Right cardiac atrium (tissue), 5 donors: Measurements from ENCODE around the gene FIZ1. TPM values are rescaled to one million over a fixed set of nuclear protein-coding genes. Genes with fewer than 3 reads are reported as not detected.
A peak's percentile ranks its signal among the peaks of the same experiment; 100 is the strongest.

ENCODE experiments used
- ATAC-seq, 2 donors: fragments of 200-7000 bp; cut with Tn5 transposase; one replicate each; pipeline versions ENCODE4 v1.8.0 to v1.9.1; 2020; ENCODE audit warnings: moderate library complexity in 2 of 2, mild to moderate bottlenecking in 1 of 2
- DNase-seq, 3 donors: peaks; one replicate each; pipeline ENCODE4 v3.0.0-alpha.2; 2020
- H3K27ac ChIP-seq: one replicate; pipeline ENCODE4 v1.5.1; 2013; ENCODE audit warnings: mild to moderate bottlenecking, low read length, control low read depth, moderate library complexity
- H3K27me3 ChIP-seq: one replicate; pipeline ENCODE4 v1.6.1; 2013; ENCODE audit not compliant: control insufficient read depth, insufficient read depth
- H3K4me1 ChIP-seq: one replicate; pipeline ENCODE4 v1.6.1; 2013; ENCODE audit warnings: low read length; ENCODE audit not compliant: control insufficient read depth, insufficient read depth
- H3K4me3 ChIP-seq: one replicate; pipeline ENCODE4 v1.5.1; 2013; ENCODE audit warnings: low read length, control low read depth
- H3K9me3 ChIP-seq: one replicate; pipeline ENCODE4 v1.6.1; 2013; ENCODE audit warnings: low read length; ENCODE audit not compliant: control insufficient read depth
- WGBS: extraction: QIAGEN DNeasy Blood & Tissue Kit; methylation state at CpG from one replicate; pipeline ENCODE4 v1.1.7; 2013; 5-methylcytosine and 5-hydroxymethylcytosine counted together
- intact Hi-C, 4 donors: fragments of 100-400 bp; cut with DNase I; formaldehyde crosslinking; loops; one replicate each; pipeline versions ENCODE4 v1.11.0 to v1.14.0; 2022 to 2023
- polyA plus RNA-seq: library from polyadenylated mRNA; stranded (reverse); fragments of 200-250 nt; gene quantifications from one replicate; pipeline ENCODE4 v1.2.3, GENCODE V29; 2013
- total RNA-seq, 4 donors: library from RNA; stranded (reverse); fragmentation: NEBNext Ultra II Directional; extraction: Animal tissue kit (Norgen Biotek cat#: 25700); gene quantifications; one replicate each; pipeline ENCODE4 v1.2.1, GENCODE V29; 2021
- donor health status: healthy with polysubstance abuse.
- donor health status: DM: no; HTN: yes; CAD: no.
- donor health status: DM: no; HTN: no; CAD: no.
- donor health status: DM: no; HTN: yes; CAD: no; lungs with severe emphysema.
- donor health status: DM: yes; HTN: yes; CAD: no.

Gene FIZ1
- total and polyA plus RNA-seq, 5 donors = 16.3 to 20.0 (median 18.2) TPM

GRCh38 chr19:55621205-55621672 lies 21.9 kb upstream of the FIZ1 start:
- ATAC-seq (no peak), DNase-seq (peak in 1 of 3 donors; percentile 50)
- H3K4me3 ChIP-seq = no peak overlapping the region
- WGBS = 82% methylated on average over 9 of the region's 9 CpGs
- intact Hi-C loops = no loop called here
- H3K27me3 ChIP-seq = no peaks in the 10 kb centered on the region
- no peaks in the 10 kb centered on the region for H3K9me3 ChIP-seq
- no peak overlapping the region for H3K27ac ChIP-seq
- H3K4me1 ChIP-seq = no peaks in the 10 kb centered on the region

GRCh38 chr19:55620410-55621204 lies 21.3 kb upstream of the FIZ1 start:
- intact Hi-C loops = no loop called here
- Histone ChIP-seq H3K4me3 (no peak overlapping the region), H3K4me1 (no peaks in the 10 kb centered on the region), H3K27me3 (no peaks in the 10 kb centered on the region), H3K27ac (no peak overlapping the region), H3K9me3 (no peaks in the 10 kb centered on the region)
- peak in 1 of 3 donors; percentile 42 for DNase-seq
- 88% methylated on average over 12 of the region's 12 CpGs for WGBS
- no peak for ATAC-seq

- H3K9me3 ChIP-seq = no peaks in the 10 kb centered on the region
- intact Hi-C loops = no loop called here
- WGBS = 79% methylated on average over 3 of the region's 3 CpGs
- no peaks in the 10 kb centered on the region for H3K27me3 ChIP-seq
- no peak for ATAC-seq
- DNase-seq = peak in 1 of 3 donors; percentile 6
- no peak overlapping the region for H3K4me3 ChIP-seq
- H3K27ac ChIP-seq = no peak overlapping the region
- H3K4me1 ChIP-seq = no peaks in the 10 kb centered on the region
Observed at GRCh38 chr19:55619286-55619685, 20.0 kb upstream of the FIZ1 start.

- DNase-seq = peak in 2 of 3 donors; percentile 3 to 27
Observed at GRCh38 chr19:55618426-55618825, 19.1 kb upstream of the FIZ1 start.

GRCh38 chr19:55617426-55617825 lies 18.1 kb upstream of the FIZ1 start:
- no peak overlapping the region for H3K27ac ChIP-seq
- ATAC-seq = no peak
- intact Hi-C loops = no loop called here
- peak in 2 of 3 donors; percentile 9 to 10 for DNase-seq
- no peak overlapping the region for H3K4me3 ChIP-seq
- H3K4me1 ChIP-seq = peaks cover 2% of the 10 kb centered on the region
- no peaks in the 10 kb centered on the region for H3K9me3 ChIP-seq
- WGBS = 80% methylated on average over 8 of the region's 8 CpGs
- no peaks in the 10 kb centered on the region for H3K27me3 ChIP-seq

More at GRCh38 chr19:55618426-55618825, 19.1 kb upstream of the FIZ1 start:
- H3K9me3 ChIP-seq = no peaks in the 10 kb centered on the region
- H3K27ac ChIP-seq = no peak overlapping the region
- H3K4me1 ChIP-seq = no peaks in the 10 kb centered on the region
- intact Hi-C loops = no loop called here
- no peaks in the 10 kb centered on the region for H3K27me3 ChIP-seq
- no peak overlapping the region for H3K4me3 ChIP-seq
- WGBS = 89% methylated on average over 7 of the region's 7 CpGs
- no peak for ATAC-seq

GRCh38 chr19:55616395-55616875 lies 17.1 kb upstream of the FIZ1 start:
- DNase-seq (peak in 1 of 3 donors; percentile 46), ATAC-seq (no peak)
- H3K4me1 ChIP-seq = peaks cover 2% of the 10 kb centered on the region
- intact Hi-C loops = no loop called here
- no peaks in the 10 kb centered on the region for H3K9me3 ChIP-seq
- H3K4me3 ChIP-seq = no peak overlapping the region
- 97% methylated on average over 38 of the region's 38 CpGs for WGBS
- no peaks in the 10 kb centered on the region for H3K27me3 ChIP-seq
- H3K27ac ChIP-seq = no peak overlapping the region

GRCh38 chr19:55615543-55616394 lies 16.5 kb upstream of the FIZ1 start:
- DNase-seq (peak in 2 of 3 donors; percentile 57 to 72), ATAC-seq (no peak)
- Histone ChIP-seq H3K27me3 (no peaks in the 10 kb centered on the region), H3K27ac (no peak overlapping the region), H3K9me3 (no peaks in the 10 kb centered on the region), H3K4me3 (no peak overlapping the region), H3K4me1 (peaks cover 5% of the 10 kb centered on the region)
- WGBS = 97% methylated on average over 88 of the region's 88 CpGs
- intact Hi-C loops = no loop called here

GRCh38 chr19:55614711-55615542 lies 15.6 kb upstream of the FIZ1 start:
- Histone ChIP-seq H3K27ac (no peak overlapping the region), H3K9me3 (no peaks in the 10 kb centered on the region), H3K27me3 (no peaks in the 10 kb centered on the region), H3K4me3 (no peak overlapping the region), H3K4me1 (peaks cover 8% of the 10 kb centered on the region)
- ATAC-seq = no peak
- DNase-seq = peak in 1 of 3 donors; percentile 53
- WGBS = 97% methylated on average over 98 of the region's 98 CpGs
- intact Hi-C loops = no loop called here

- H3K27ac ChIP-seq = no peak overlapping the region
- H3K27me3 ChIP-seq = no peaks in the 10 kb centered on the region
- intact Hi-C loops = no loop called here
- no peak for ATAC-seq
- peak in 1 of 3 donors; percentile 70 for DNase-seq
- H3K4me1 ChIP-seq = peaks cover 8% of the 10 kb centered on the region
- no peaks in the 10 kb centered on the region for H3K9me3 ChIP-seq
- H3K4me3 ChIP-seq = no peak overlapping the region
- WGBS = 94% methylated on average over 75 of the region's 75 CpGs
Observed at GRCh38 chr19:55613930-55614710, 14.8 kb upstream of the FIZ1 start.

- no peak for DNase-seq
- no peaks in the 10 kb centered on the region for H3K9me3 ChIP-seq
- 93% methylated on average over 27 of the region's 27 CpGs for WGBS
- H3K27ac ChIP-seq = peak overlapping the region; percentile 18
- H3K27me3 ChIP-seq = no peaks in the 10 kb centered on the region
- intact Hi-C loops = no loop called here
- no peak overlapping the region for H3K4me3 ChIP-seq
- ATAC-seq = no peak
- peaks cover 8% of the 10 kb centered on the region for H3K4me1 ChIP-seq
Observed at GRCh38 chr19:55613396-55613795, 14.1 kb upstream of the FIZ1 start.
